Right lobe of liver (tissue), 6 donors: ENCODE results near the gene NPY5R. TPM values are rescaled to one million over a fixed set of nuclear protein-coding genes. Genes with fewer than 3 reads are reported as not detected.

Experiments
- ATAC-seq, 4 donors: fragments of 200-7000 bp; cut with Tn5 transposase; one replicate each; pipeline ENCODE4 v1.9.1; 2020; ENCODE audit warnings: mild to moderate bottlenecking in 4 of 4, moderate library complexity in 4 of 4
- DNase-seq, 3 donors: peaks; one replicate each; pipeline ENCODE4 v3.0.0-alpha.2; 2020
- H3K27ac ChIP-seq, 3 donors: fragments of 200-600 bp; one replicate each; pipeline ENCODE4 v1.8.0; 2022
- H3K27me3 ChIP-seq, 2 donors: fragments of 200-600 bp; one replicate each; pipeline ENCODE4 v1.8.0; 2022
- H3K36me3 ChIP-seq, 4 donors: fragments of 200-600 bp; sonication (generic) in 1 of 4; one replicate each; pipeline versions ENCODE4 v1.5.1 to v1.8.0; 2017 to 2022; ENCODE audit warnings: control low read depth in 1 of 4
- H3K4me1 ChIP-seq, 4 donors: fragments of 200-600 bp; sonication (generic) in 1 of 4; one replicate each; pipeline versions ENCODE4 v1.5.1 to v1.8.0; 2017 to 2022; ENCODE audit warnings: control low read depth in 1 of 4
- H3K4me3 ChIP-seq, 3 donors: fragments of 200-600 bp; one replicate each; pipeline ENCODE4 v1.8.0; 2022
- H3K9me3 ChIP-seq, 4 donors: fragments of 200-600 bp; sonication (generic) in 1 of 4; one replicate each; pipeline versions ENCODE4 v1.5.1 to v1.8.0; 2017 to 2022; ENCODE audit warnings: control low read depth in 1 of 4
- POLR2A ChIP-seq: fragments of 450-650 bp; IDR thresholded peaks from one replicate; pipeline ENCODE4 v1.6.1; 2017; ENCODE audit warnings: antibody characterized with exemption, mild to moderate bottlenecking
- WGBS: methylation state at CpG from one replicate; pipeline ENCODE4 v1.1.6; 2018; ENCODE audit warnings: low coverage, low lambda C conversion rate; ENCODE audit not compliant: insufficient coverage; ENCODE audit errors: missing lambda C conversion rate; 5-methylcytosine and 5-hydroxymethylcytosine counted together
- intact Hi-C, 2 donors: fragments of 100-400 bp; cut with DNase I; formaldehyde crosslinking; loops; one replicate each; pipeline versions ENCODE4 v1.11.2 to v1.14.1; 2022
- long read RNA-seq: library from polyadenylated mRNA; unstranded; transcript quantifications from one replicate; pipeline ENCODE4 v2.0.0, GENCODE V29; 2019
- total RNA-seq, 6 experiments: library from RNA; depleted of rRNA in 2 of 6; stranded (reverse); fragments of >200 nt in 2 of 6; fragmentation: NEBNext Ultra II Directional in 3 of 6; extraction: Animal tissue kit (Norgen Biotek cat#: 25700) in 3 of 6; gene quantifications; one replicate each; pipeline versions ENCODE4 v1.1.0 to v1.2.4, GENCODE V29; 2016 to 2023
- TF ChIP-seq, protein P1 (sequence below), 4 donors: fragments of 200-600 bp in 3 of 4; fragments of 450-650 bp in 1 of 4; IDR thresholded peaks; one replicate each; pipeline versions ENCODE4 v1.5.1 to v1.8.0; 2016 to 2022; ENCODE audit warnings: antibody characterized with exemption in 4 of 4, mild to moderate bottlenecking in 2 of 4
- donor health status: DM: no; HTN: yes; CAD: no.
- donor health status: DM: no; HTN: no; CAD: no.
- donor health status: DM: no; HTN: no; CAD: no.
- donor health status: DM: no; HTN: yes; CAD: no.
- donor health status: DM: no; HTN: yes; CAD: no.

The NPY5R gene
- total RNA-seq: under 1 TPM in 4 of 6 experiments, not detected in 2; 0.11 to 0.62 (median 0.21) TPM
- long read RNA-seq: 0 reads

DNA sequence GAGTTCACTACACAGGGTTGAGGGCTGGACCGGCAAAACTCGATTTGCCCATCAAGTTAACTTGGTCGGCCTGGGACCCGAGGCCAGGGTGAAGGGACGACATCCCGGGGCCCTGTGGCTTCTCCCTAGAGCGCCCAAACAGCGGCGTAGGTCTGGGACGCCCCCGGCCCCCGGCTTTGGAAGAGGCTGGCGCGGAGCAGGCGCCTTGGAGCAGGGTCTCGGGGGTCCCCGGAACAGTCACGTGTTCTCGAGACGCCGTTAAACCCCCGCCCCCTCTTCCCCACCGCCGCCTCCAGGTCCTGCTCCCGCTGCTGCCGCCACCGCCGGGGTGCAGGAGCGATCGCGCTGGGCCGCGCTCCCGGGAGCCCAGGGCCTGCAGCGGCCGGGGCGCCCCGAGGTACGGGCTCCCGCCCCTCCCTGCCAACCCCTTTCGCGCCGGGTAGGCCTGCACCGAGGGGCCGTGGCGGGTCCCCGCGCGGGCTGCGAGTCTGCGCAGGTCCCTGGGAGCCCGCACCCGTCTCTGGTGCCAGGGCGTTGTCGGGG is at the start of gene NPY5R:
TSS of gene NPY5R (plus strand) at position 289 of the 543 bp plus-strand sequence. CDS start 6,382 bp downstream, outside the sequence.
- no peak for TF ChIP-seq POLR2A
- TF ChIP-seq, protein P1, sequence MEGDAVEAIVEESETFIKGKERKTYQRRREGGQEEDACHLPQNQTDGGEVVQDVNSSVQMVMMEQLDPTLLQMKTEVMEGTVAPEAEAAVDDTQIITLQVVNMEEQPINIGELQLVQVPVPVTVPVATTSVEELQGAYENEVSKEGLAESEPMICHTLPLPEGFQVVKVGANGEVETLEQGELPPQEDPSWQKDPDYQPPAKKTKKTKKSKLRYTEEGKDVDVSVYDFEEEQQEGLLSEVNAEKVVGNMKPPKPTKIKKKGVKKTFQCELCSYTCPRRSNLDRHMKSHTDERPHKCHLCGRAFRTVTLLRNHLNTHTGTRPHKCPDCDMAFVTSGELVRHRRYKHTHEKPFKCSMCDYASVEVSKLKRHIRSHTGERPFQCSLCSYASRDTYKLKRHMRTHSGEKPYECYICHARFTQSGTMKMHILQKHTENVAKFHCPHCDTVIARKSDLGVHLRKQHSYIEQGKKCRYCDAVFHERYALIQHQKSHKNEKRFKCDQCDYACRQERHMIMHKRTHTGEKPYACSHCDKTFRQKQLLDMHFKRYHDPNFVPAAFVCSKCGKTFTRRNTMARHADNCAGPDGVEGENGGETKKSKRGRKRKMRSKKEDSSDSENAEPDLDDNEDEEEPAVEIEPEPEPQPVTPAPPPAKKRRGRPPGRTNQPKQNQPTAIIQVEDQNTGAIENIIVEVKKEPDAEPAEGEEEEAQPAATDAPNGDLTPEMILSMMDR (IDR thresholded peaks at IDR 0.05): no peak
- peaks cover 0 to 12% of the 10 kb centered on the region in 2 donors for H3K27me3 ChIP-seq
- peak within 1 kb of the TSS; percentile 30 to 44 (median 37) for H3K4me3 ChIP-seq
- ATAC-seq: peak; percentile 21 to 62 (median 38)
- H3K36me3 ChIP-seq: no peaks in the 10 kb centered on the region
- no peaks in the 10 kb centered on the region for H3K9me3 ChIP-seq
- WGBS: 2% methylated on average over 11 of the region's 55 CpGs
- intact Hi-C loops: no loop called here
- H3K4me1 ChIP-seq: peaks cover 0 to 11% (median 2%) of the 10 kb centered on the region in 4 donors
- H3K27ac ChIP-seq: peak within 1 kb of the TSS in 1 of 3 donors; percentile 29
- DNase-seq: peak in 2 of 3 donors; percentile 16 to 43

DNA sequence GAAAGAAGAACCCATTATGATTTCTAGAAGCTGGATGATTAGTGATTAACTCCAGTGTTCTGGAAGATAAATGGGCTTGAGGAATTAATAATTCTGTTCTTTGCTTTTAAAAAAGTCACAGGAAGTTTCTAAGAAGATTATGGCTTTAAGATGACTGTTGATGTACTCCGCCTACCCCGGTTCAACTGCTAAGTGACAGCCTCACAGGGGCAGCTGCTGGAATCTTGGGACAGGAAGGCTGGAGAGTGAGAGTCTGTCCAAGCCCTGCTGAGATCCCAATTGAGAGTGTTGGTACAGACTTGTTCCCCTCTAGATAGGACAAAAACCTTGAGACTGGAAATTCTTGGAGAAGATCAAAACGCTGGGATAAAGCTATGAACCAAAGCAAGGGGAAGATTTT is 48.6 kb upstream of the NPY5R start:
- WGBS: 31% methylated on average over 3 of the region's 3 CpGs
- DNase-seq (no peak), ATAC-seq (no peak)
- Histone ChIP-seq H3K27ac (no peak overlapping the region), H3K4me1 (no peaks in the 10 kb centered on the region), H3K36me3 (no peaks in the 10 kb centered on the region), H3K27me3 (no peaks in the 10 kb centered on the region), H3K9me3 (no peaks in the 10 kb centered on the region), H3K4me3 (no peak overlapping the region)
- TF ChIP-seq, protein P1 (IDR thresholded peaks at IDR 0.05): no peak
- TF ChIP-seq POLR2A: no peak
- intact Hi-C loops: no loop called here

DNA sequence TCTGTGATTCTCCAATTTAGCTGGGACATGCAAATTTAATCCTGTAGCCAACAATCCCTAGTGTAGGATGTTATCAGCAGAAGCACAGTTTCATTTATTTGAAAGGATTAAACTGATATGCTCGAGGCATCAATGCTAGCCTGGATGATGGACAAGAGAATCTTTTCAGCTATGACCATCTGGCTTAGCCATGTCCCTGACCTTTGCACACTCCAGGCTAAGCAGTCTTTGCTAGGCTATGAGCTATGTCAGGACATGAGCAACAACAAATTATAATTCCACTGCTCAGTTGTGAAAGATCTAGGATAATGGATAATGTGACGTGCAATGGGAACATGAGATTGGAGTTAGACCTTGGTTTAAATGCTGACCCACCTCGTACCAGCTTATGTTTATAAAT is 43.2 kb upstream of the NPY5R start:
- no peak for TF ChIP-seq POLR2A
- TF ChIP-seq, protein P1 (IDR thresholded peaks at IDR 0.05): no peak
- Histone ChIP-seq H3K27me3 (no peaks in the 10 kb centered on the region), H3K27ac (no peak overlapping the region), H3K4me1 (no peaks in the 10 kb centered on the region), H3K9me3 (no peaks in the 10 kb centered on the region), H3K36me3 (no peaks in the 10 kb centered on the region), H3K4me3 (no peak overlapping the region)
- intact Hi-C loops: no loop called here
- no peak for DNase-seq
- no peak for ATAC-seq
- 23% methylated on average over 3 of the region's 3 CpGs for WGBS

DNA sequence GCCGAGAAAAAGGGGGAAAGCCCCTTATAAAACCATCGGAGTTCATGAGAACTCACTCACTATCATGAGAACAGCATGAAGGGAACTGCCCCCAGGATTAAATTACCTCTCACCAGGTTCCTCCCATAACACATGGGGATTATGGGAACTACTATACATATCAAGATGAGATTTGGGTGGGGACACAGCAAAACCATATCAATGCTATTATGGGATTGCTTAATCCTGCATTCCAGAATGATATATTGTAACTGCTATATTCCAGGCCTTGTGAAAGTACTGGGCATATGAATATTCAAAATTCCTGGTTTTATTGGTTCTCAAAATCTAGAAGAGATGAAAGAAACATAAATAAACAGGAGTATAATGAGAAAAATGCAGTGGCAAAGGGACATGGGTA is 40.6 kb upstream of the NPY5R start:
- WGBS: 69% methylated on average over 2 of the region's 2 CpGs
- ATAC-seq: no peak

More for the DNA sequence above, 40.6 kb upstream of the NPY5R start:
- H3K4me3 ChIP-seq: no peak overlapping the region
- H3K9me3 ChIP-seq: no peaks in the 10 kb centered on the region
- TF ChIP-seq POLR2A: no peak
- TF ChIP-seq, protein P1 (IDR thresholded peaks at IDR 0.05): no peak
- no peaks in the 10 kb centered on the region for H3K36me3 ChIP-seq
- no peaks in the 10 kb centered on the region for H3K27me3 ChIP-seq
- no peaks in the 10 kb centered on the region for H3K4me1 ChIP-seq
- no peak for DNase-seq
- intact Hi-C loops: no loop called here
- no peak overlapping the region for H3K27ac ChIP-seq
